Lung (tissue), 12 donors: ENCODE measurements around the gene ZNF441. TPM values are rescaled to one million over a fixed set of nuclear protein-coding genes. Genes with fewer than 3 reads are reported as not detected.

Experiments used
- ATAC-seq: fragments of 200-7000 bp; cut with Tn5 transposase; one replicate; pipeline ENCODE4 v1.9.1; 2020; ENCODE audit warnings: moderate number of reproducible peaks; ENCODE audit not compliant: insufficient read depth, low FRiP score
- DNase-seq, 3 donors: peaks; one replicate each; pipeline ENCODE4 v3.0.0-alpha.2; 2013 to 2017
- H3K27ac ChIP-seq, 2 donors: one replicate each; pipeline ENCODE4 v1.5.1; 2013; ENCODE audit warnings: mild to moderate bottlenecking in 2 of 2, moderate library complexity in 2 of 2, control low read depth in 1 of 2, inconsistent platforms in 1 of 2, low read depth in 1 of 2, low read length in 1 of 2
- H3K27me3 ChIP-seq, 3 donors: one replicate each; pipeline ENCODE4 v1.5.1; 2013; ENCODE audit warnings: low read length in 2 of 3; ENCODE audit not compliant: control insufficient read depth in 3 of 3, insufficient read depth in 3 of 3
- H3K36me3 ChIP-seq, 4 donors: one replicate each; pipeline ENCODE4 v1.5.1; 2013; ENCODE audit warnings: low read length in 4 of 4, mild to moderate bottlenecking in 1 of 4, moderate library complexity in 1 of 4; ENCODE audit not compliant: control insufficient read depth in 4 of 4, insufficient read depth in 4 of 4
- H3K4me1 ChIP-seq, 5 donors: one replicate each; pipeline ENCODE4 v1.5.1; 2013; ENCODE audit warnings: low read length in 5 of 5, mild to moderate bottlenecking in 2 of 5, moderate library complexity in 1 of 5; ENCODE audit not compliant: control insufficient read depth in 5 of 5, insufficient read depth in 5 of 5
- H3K4me3 ChIP-seq: one replicate; pipeline ENCODE4 v1.5.1; 2013; ENCODE audit warnings: mild to moderate bottlenecking, control low read depth, moderate library complexity
- H3K9ac ChIP-seq, 2 donors: one replicate each; pipeline ENCODE4 v1.5.1; 2013; ENCODE audit warnings: low read length in 2 of 2, control low read depth in 1 of 2; ENCODE audit not compliant: insufficient read depth in 1 of 2
- H3K9me3 ChIP-seq, 4 donors: one replicate each; pipeline ENCODE4 v1.5.1; 2013; ENCODE audit warnings: low read length in 3 of 4, mild to moderate bottlenecking in 1 of 4, moderate library complexity in 1 of 4; ENCODE audit not compliant: control insufficient read depth in 4 of 4, insufficient read depth in 3 of 4
- CTCF ChIP-seq: IDR thresholded peaks from 2 replicates; pipeline ENCODE4 v1.5.1; 2012; ENCODE audit warnings: mild to moderate bottlenecking; ENCODE audit errors: control extremely low read depth, extremely low read depth
- WGBS, 2 donors: extraction: QIAGEN DNeasy Blood & Tissue Kit; methylation state at CpG; one replicate each; pipeline ENCODE4 v1.1.7; 2013; 5-methylcytosine and 5-hydroxymethylcytosine counted together
- polyA plus RNA-seq, 2 donors: library from polyadenylated mRNA; stranded (reverse); fragments of 200-250 nt; gene quantifications; one replicate each; pipeline ENCODE4 v1.2.1, GENCODE V29; 2013
- total RNA-seq, 2 donors: library from RNA; depleted of rRNA in 1 of 2; stranded (reverse); fragments of >200 nt in 1 of 2; gene quantifications; one replicate each; pipeline ENCODE4 v1.2.1, GENCODE V29; 2014 to 2021
- donor health status: control.
- donor health status: control.
- donor health status: Bipolar disorder and iron deficiency.
- donor health status: healthy.
- donor health status: DM: yes; HTN: yes; CAD: no.

Gene ZNF441
- total and polyA plus RNA-seq, 4 donors, result 3.7 to 26.4 (median 6.6) TPM

DNA sequence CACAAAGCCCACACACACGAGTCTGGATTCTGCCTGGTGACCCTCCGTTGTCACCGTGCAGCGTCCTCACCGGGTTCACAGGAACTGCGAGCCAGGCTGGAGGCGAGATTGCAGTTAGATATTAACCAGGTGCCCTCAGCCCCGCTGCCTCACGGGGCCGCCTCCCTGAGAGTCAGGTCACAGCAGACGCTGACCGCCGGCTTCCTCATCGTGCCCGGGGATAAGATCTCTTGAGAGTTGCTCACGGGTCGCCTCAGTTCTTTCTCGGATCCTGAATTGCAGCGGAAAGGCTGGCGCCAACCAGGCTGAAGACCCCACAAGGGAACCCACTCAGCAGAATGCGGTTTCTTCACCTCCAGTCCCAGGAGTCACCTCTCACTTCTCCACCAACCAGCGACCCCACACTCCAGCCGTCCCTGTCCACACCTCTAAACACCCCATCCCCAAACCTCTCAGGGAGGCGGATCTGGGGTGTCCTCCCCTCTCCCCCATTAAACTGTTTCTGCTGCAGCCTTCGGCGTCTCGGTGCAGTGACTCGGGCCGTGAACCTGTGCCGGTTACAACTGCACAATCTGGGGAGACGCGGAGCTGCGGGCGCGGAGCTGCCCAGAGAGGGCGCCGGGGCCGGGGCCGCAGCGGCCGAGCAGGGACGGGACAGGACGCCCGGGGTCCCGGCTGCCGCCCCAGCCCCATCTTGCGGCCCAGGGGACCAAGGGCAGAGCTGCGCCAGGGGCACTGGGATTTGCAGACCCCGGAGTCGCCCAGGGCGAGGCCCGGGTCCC, 28.6 kb upstream of the ZNF441 start:
- TF ChIP-seq CTCF, result no peak
- H3K9ac ChIP-seq, result peak overlapping the region; percentile 53 to 81
- DNase-seq (peak; percentile 24 to 52 (median 35)), ATAC-seq (peak; percentile 51)
- H3K27me3 ChIP-seq, result no peaks in the 10 kb centered on the region
- peak overlapping the region; percentile 76 for H3K4me3 ChIP-seq
- H3K27ac ChIP-seq, result peak overlapping the region; percentile 88 to 97
- H3K9me3 ChIP-seq, result no peaks in the 10 kb centered on the region
- WGBS, 2 donors, result 0% methylated on average over 44 to 52 of the region's 52 CpGs
- H3K36me3 ChIP-seq, result peaks cover 0 to 3% (median 0%) of the 10 kb centered on the region in 4 donors
- peaks cover 4 to 19% (median 4%) of the 10 kb centered on the region in 5 donors for H3K4me1 ChIP-seq

DNA sequence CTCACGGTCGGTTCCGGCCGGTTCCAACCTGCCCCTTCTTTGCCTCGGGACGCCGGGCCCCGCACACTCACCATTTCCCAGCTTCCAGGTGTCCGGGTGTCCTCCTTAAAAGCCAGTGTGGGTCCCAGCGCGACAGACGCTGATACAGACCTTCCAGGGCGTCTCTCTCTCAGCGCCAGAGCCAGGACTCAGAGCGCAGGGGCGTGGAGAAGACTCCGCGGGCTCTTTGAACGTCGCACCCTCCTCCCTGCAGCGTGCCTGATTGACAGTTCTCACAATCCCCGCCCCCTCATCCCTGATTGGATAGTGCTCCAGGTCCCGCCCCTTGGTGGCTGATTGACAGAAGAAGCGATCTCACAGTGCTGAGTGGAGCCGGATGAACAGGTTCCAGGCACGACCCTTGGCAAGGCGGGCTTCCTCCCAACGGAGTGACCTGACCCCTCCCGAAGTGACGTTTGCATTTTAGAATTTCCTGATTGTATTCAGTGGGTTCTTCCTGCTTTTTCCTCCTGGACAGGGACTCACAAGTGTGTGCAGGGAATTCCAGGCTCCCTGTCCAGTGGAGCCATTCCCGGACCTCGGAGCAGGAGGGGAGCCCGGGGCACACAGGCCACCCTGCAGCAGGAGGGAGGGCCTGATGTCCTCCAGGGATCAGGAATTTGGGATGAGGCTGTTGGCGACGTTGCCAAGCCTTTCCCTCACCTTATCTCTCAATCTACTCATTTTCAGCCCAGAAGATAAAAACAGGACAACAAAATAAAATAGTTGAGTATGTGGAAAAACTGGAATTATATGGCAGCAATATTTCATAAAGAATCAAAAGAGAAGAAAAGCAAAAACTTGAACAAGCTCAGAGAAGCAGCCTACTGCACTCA, 27.8 kb upstream of the ZNF441 start, which contains the start of gene ZNF823:
ZNF823 (minus strand) TSS at position 201 of the 875 bp plus-strand sequence; CDS start at position 74, 127 bp downstream.
- DNase-seq (peak; percentile 99 to 100 (median 99)), ATAC-seq (peak; percentile 98)
- 0 to 1% methylated on average over 35 of the region's 35 CpGs for WGBS, 2 donors
- TF ChIP-seq CTCF, result no peak
- Histone ChIP-seq H3K9me3 (no peaks in the 10 kb centered on the region), H3K4me1 (peaks cover 4 to 19% (median 4%) of the 10 kb centered on the region in 5 donors), H3K4me3 (peak within 1 kb of the TSS; percentile 76), H3K27ac (peak within 1 kb of the TSS; percentile 95 to 97), H3K9ac (peak within 1 kb of the TSS; percentile 66 to 81), H3K27me3 (no peaks in the 10 kb centered on the region), H3K36me3 (no peaks in the 10 kb centered on the region)

- DNase-seq (no peak), ATAC-seq (no peak)
- no peak overlapping the region for H3K27ac ChIP-seq
- no peaks in the 10 kb centered on the region for H3K4me1 ChIP-seq
- no peak for TF ChIP-seq CTCF
- no peak overlapping the region for H3K4me3 ChIP-seq
- peaks cover 0 to 7% (median 1%) of the 10 kb centered on the region in 4 donors for H3K9me3 ChIP-seq
- no peaks in the 10 kb centered on the region for H3K36me3 ChIP-seq
- no peak overlapping the region for H3K9ac ChIP-seq
- H3K27me3 ChIP-seq, result peaks cover 0 to 3% (median 0%) of the 10 kb centered on the region in 3 donors
These were observed 20.9 kb upstream of the ZNF441 start for GRCh38 chr19:11745869-11746268.
